SK-N-MC (cell line): ENCODE data around the gene TPPP3.

Experiments used
- EZH2 ChIP-seq: fragments of 200-600 bp; sonication (generic); IDR thresholded peaks from one replicate; pipeline ENCODE4 v1.6.1; 2017; ENCODE audit warnings: antibody characterized with exemption
- FOXP2 ChIP-seq: optimal IDR thresholded peaks from 2 replicates; pipeline ENCODE3; 2011; ENCODE audit warnings: mild to moderate bottlenecking, moderate library complexity; ENCODE audit not compliant: insufficient read depth; ENCODE audit errors: extremely low read length, control extremely low read depth
- POLR2AphosphoS5 ChIP-seq: IDR thresholded peaks from 2 replicates; pipeline ENCODE4 v1.6.1; 2012; ENCODE audit warnings: mild to moderate bottlenecking, low read depth, low read length, borderline replicate concordance

- TF ChIP-seq EZH2 = no peak
- TF ChIP-seq POLR2AphosphoS5 = no peak
- no peak for TF ChIP-seq FOXP2
Measured at GRCh38 chr16:67398546-67399217, 5.4 kb upstream of the TPPP3 start.
